Globus pallidus (tissue), 1 donor: ENCODE data around the gene MACROD2.
A peak's percentile ranks its signal among the peaks of the same experiment; 100 is the strongest.

Experiments used
- DNase-seq: peaks from one replicate; pipeline ENCODE4 v3.0.0-alpha.2; 2015; ENCODE audit warnings: low spot score

The MACROD2 gene

DNA sequence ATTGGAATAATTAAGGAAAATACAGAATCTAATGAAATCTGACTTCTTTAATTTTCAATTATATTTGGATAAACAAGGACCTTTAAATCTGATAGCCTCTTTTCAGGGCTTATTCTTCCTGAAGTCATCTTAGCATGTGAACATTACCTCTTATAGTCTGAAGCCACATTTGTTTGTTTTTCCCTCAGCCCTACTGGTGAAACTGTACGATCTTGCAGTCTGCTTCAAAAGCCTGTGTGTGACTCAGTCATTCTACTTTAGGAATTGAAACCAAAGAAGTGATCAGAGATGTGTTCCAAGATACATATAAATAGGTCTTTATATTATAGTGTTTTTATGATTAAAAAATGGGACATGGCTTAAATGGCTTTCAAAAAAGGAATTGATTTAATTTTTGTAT lies 67.5 kb downstream of the MACROD2 start:
- DNase-seq: no peak

DNA sequence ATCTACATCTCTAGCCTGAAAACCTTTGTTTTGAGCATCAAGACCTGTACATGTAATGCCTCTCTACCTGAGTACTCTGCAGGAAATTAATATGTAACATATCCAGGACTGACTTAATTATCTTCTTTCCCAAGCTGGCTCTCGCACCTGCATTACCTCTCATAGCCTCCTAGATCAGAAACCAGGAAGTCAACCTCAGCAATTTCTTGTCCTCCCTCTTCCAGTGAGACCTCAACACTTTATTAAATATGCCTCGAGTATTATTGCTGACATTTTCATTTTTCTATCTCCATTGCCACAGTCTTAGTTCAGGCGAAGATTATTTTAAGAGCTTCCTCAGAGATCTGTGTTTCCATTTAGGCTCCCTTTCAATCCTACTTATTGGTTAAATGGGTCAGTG lies 69.0 kb downstream of the MACROD2 start:
- DNase-seq: no peak

DNA sequence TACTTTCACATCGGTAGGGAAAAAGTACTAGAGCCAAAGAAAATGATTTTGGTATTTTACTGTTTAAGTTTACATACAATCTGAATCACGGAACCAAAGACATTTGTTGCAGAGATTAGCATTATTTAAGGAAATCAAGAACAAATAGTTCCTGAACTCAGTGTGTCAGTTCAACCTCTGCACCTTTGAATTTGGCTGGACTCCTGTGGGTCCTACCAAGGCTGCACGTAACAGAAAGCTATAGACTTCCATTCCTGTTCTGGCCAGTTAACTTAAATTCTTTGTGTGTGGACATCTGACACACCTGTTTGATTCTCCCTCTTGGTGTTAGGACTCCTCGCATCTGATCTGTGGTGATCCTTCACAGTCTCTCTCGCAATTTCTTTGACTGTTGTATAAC lies 69.6 kb downstream of the MACROD2 start:
- no peak for DNase-seq

DNA sequence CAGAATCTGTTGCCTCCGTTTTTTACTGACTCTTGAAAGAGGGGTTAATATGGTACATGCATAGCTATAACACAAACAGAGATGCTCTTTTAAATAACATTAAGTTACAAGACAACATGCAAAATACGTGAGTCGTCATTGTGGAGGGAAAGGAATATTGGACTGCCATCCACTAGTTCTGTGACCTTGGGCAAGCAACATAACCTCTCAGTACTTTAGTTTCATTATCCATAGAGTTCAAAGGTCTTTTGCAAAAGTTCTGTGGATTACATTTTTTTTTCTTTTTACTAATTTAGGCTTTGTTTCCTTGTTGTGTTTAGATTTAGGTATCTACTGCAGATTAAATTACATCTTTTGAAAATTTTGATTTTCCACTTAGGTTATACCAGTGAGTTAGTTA lies 70.5 kb downstream of the MACROD2 start:
- no peak for DNase-seq

DNA sequence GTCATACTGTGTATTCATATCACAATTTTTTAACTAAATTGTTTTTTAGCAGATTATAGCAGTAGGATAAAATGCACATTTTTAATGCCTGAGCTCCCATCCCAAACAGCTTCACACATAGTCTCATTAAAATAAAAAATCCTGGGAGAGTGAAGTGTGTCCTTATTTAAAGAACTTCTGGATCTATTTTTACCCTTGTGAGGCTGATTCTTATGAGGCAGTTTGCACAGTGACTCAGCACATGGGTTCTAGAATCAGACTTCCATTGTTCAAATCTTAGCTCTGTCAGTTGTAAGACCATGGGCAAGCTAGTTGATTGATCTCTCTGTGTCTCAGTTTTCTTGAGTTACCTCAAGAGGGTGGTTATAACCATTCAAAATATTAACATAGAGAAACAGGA lies 72.3 kb downstream of the MACROD2 start:
- DNase-seq: no peak

DNA sequence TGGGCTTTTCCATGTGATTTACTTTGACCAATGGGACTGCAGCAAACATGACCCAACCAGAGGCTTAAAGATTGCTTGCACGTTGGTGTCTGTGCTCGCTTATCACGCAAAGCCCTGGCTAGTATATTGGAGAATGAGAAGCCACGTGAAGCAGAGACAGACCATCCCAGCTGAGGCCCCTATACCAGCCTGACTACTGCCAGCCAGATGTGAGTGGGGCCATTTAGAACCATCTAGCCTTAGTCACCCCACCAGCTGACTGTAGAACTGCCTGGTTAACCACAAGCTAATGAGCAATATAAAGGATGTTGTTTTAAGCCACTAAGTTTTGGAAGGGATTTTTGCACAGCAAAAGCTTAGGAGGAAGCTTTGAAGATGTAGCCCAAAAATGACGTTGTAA lies 74.5 kb downstream of the MACROD2 start:
- no peak for DNase-seq

DNA sequence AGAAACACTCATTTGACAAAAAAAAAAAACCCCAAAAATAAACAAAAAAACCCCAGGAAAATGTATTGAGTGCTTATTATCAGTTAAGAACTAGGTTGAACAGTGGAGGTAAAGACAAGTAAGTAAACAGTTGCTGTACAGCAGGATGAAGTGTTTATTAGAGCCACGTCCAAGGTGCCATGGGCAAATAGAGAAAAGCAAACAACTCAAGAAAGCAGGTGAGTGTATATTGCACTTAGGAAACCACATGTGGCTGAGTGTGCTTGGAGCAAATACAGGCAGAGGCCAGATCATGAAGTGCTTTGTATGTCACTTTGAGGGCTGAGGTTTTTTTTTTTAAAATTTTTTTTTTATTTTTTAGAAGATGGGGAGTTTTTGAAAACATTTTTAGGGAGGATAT lies 98.3 kb downstream of the MACROD2 start:
- no peak for DNase-seq

DNA sequence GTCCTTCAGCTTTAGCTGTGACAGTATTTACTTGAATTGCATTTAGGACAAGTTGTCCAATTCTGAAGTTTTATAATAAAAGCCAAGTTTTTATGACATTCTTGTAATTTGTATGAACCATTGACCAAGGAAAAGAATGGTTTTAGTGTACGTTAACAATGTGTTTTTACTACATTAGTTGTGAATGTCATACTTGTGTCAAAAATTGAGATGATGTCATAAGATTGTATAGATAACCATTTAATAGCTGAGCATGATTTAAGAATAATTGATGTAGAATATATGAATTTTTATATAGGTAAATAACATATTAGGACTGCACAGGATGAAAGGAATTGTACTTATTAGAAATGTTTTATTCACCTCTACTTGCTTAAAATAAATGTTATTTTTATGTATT lies 102.9 kb downstream of the MACROD2 start:
- no peak for DNase-seq

DNA sequence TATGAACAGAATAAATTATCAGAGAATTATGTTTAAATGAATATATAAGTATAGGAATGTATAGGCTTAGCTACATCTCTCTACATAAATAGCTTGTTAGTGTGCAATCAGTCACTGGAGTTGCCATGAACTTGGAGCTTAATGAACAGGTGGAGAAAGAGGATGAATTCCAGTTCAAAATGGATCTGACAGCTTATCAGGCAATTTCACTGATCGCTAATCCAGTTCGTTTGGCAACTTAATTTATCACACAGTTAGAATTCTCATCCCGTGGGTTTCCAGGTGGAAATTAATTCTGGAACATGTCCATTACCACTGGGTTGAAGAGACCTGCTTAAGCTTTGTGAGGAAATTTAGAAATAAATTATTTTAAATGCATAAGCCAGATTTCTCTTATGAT lies 118.1 kb downstream of the MACROD2 start:
- no peak for DNase-seq

DNA sequence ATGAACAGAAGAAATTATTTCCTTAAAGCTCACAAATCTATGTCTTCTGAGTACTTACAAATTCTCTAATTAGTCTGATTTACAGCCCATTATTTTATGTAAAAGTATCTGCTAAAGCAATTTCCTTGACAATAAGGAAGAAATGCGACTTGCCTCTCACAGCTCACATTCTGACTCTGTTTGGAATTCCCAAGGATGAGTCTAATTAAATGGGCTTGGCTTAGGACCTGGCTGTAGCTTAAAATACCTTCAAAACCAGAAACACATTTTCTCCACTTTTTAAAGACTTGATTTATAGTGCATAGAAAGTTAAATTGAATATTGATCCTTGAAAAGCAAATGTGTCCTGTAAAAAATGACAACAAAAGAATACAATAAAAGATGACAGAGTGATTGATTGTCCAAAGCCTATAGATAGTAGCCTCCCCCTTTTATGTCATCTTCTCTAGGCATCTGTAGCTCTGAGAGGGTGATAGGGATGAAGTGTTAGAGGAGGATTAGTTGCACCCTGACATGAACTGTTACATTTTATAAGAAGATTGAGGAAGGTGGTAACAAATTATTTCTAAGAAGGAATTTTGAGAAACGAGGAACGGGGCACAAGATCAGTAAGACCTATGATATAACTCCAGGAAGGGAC lies 118.9 kb downstream of the MACROD2 start:
- no peak for DNase-seq

DNA sequence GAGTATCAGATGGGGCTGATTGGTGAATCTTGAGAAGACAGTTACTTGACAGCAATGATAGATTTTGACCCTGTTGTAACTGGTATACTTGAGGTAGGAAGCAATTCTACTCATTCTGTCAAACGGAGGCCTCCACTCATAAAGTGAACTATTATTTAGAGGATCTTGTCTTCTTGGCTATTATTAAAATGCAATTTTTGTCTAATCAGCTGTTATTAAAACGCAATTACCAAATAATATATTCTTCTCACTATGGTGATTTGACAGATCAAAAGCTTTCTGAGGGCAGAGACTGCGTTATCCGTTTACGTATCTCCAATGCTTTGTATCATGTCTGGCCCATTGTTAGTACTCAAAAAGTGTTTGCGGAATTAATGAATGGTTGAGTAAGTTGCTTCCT lies 120.7 kb downstream of the MACROD2 start:
- no peak for DNase-seq

DNA sequence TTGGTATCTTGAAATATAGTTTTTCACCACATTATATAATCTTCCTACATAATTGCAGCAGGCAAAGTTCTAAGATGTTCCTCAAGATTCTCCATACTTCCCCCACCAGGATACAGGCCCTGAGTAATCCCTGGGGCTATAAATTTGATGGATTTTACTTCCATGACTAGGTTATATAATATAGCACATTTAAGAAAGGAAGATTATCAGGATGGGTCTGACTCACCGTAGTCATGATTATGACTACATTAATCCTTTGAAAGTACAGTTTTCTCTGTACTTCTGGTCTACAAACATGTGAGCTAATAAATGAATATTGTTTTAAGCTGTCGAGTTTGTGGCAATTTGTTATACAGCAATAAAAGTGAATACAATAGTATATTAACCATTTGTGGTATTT lies 122.5 kb downstream of the MACROD2 start:
- no peak for DNase-seq

DNA sequence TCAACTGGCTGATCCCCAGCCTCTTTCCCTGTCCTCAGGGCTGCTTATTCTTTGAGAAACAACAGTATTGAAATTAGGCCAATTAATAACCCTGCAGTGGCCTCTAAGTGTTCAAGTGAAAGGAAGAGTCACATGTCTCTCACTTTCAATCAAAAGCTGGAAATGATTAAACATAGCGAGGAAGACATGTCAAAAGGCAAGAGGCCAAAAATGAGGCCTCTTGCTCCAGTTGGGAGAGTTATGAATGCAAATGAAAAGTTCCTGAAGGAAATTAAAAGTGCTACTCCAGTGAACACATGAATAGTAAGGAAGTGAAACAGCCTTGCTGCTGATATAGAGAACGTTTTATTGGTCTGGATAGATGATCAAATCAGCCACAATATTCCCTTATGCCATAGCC lies 131.5 kb downstream of the MACROD2 start:
- no peak for DNase-seq

DNA sequence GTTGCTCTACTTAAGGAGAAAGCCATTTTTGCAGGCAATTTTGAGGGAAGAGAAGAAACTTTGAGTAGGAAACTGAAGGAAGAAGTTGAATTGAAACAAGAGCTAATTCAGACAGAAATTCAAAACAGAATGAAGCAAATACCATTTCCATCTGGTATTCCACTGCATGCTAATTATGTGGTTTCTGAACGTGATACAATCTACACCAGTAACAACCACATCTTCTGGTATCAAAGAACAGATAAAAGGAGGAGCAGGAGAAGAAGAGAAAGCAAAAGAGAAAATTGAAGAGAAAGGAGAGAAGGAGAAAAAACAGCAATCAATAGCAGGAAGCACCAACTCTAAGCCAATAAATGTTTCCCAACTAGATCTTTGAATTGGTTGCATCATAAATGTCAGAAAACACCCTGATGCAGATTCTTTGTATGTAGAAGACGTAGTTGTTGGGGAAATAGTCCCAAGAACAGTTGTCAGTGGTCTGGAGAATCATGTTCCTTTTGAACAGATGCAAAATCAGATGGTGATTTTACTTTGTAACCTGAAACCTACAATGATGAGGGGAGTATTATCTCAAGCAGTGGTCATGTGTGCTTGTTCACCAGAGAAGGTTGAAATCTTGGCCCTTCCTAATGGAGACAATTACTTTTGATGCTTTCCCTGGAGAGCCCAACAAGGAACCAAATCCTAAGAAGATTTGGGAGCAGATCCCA lies 132.4 kb downstream of the MACROD2 start:
- DNase-seq: no peak

DNA sequence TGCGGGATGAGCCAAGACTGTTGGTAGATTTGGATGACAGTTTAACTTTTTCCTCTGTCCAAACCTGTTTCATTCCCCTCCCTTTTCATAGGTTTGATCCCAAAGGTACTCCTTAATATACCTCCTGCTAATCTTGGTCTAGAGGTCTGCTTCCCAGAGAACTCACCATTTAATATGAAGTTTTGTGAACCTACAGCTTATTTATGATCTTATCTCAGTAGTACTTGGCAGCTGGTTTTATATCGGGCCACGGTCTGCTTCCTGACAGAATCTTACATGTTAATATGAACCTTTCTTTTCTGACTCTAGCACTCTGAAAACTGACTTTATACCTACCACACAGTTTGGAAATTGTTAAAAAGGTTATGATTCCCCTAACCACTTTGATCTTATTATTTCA lies 138.7 kb downstream of the MACROD2 start:
- DNase-seq: no peak

DNA sequence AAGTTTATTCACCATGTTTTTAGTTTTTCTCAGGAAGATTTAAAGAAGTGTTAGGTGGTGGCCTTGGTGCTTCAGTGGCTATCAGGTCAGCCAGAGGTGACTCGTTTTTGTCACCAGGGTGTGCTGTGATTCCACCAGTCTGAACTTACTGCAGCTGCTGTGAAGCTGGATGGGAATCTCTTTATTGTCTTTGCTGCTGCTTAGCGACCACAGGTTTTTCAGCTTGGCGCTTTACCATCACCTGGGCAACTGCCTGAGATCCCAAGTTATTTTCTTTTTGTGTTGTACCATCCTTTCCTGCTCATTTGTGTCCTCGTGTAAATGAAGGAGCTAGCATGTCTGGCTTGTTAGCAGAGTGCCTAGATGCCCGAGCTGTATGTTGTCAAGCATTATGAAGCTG lies 146.9 kb downstream of the MACROD2 start:
- peak; percentile 38 for DNase-seq

DNA sequence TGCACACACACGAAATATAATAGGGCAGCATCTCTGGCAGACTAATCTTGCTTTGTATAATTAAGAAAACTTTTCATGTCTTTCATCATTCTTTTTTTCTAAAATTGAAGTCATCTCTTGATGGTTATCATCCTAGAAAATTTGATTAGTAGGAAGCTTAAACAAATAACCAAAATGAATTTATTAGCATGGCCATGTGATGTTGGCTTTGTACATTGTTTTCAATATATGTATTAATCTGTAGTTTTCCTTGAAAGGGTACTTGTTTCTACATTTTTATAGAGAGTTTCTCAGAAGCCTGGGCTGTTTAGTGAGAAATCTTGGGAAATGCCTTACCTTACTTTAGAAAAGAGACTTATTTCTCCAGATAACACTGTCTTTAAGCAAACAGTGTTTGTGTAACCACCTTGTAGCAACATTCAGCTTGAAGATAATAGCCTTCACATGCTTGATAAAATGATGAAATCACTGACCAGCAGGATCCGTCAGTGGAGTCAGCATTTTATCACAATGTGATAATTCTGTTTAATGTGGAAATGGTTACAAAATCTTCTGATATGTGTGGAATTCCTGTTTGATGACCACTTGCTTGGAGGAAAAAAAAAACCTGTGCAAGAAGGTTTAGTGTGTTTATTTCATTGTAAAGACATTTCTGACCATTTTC lies 147.8 kb downstream of the MACROD2 start:
- no peak for DNase-seq

DNA sequence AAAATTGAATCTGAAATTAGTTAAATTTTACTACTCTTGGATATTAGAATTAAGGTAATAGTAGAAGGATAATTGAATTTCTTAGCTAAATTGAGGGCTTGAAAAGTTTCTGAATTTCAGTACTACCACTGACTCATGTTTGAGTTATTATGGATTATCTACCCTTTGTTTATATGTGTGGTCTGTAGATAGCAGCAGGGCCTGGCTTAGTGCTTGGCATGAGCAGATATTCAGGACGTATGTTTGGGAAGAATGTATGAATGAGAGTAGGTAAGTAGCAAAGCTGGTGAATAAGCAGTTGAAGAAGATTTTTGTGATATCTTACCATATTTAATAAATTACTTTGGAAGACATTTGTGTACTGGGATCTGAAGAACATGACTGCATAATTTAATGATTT lies 152.7 kb downstream of the MACROD2 start:
- DNase-seq: no peak

DNA sequence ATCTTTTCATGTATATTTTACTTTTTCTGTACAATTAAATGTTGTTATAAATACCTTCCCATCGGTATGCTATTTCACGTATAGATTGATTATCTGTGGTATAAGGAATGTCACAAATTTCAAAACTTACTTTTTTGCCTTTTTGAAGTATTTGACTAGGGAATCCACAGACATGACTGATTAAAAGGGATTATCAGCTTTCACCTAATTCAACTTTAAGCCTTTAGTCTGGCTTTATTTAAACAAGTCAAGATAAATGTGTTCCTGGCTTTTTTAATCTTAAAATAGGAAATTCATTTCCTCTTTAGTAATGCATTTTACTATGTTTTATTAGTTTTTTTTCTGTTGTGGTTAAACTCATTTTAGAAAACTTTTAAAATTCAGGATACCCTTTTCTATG lies 160.0 kb downstream of the MACROD2 start:
- no peak for DNase-seq

DNA sequence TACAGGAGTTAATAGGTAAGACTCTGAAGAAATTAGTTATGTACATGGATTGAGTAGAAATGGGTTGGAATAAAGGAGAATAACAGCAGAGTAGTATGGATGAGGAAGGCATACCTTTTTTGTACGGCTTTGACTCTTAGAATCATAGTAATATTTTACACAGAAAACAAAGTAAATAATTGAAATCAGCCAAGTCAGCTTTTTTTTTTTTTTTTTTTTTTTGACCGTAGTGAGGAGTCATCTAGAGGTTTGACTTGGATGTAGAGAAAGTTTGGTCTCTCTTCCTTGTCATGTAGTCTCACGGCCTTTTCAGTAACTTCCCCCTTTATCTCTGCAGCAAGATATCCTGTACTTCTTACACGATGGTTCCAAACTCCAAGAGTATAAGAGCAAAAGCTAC lies 183.2 kb downstream of the MACROD2 start:
- DNase-seq: no peak

DNA sequence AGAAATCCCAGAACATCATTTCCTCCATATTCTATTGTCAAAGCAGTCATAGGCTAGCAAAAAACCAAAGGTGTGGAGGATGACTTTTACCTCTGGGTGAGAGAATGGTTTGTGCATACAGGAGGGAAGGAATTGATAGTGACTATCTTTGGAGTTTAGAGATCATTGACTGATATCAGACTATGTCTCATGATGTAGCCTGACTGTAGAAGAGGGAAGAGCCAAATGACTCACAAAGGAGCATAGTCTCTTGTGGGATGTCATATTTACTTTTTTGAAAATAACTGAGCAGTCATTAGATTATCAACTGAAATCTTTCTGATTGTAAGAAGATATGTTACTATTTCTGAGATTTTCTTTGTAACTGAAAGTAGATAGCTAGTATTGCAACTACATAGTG lies 183.6 kb downstream of the MACROD2 start:
- DNase-seq: no peak

DNA sequence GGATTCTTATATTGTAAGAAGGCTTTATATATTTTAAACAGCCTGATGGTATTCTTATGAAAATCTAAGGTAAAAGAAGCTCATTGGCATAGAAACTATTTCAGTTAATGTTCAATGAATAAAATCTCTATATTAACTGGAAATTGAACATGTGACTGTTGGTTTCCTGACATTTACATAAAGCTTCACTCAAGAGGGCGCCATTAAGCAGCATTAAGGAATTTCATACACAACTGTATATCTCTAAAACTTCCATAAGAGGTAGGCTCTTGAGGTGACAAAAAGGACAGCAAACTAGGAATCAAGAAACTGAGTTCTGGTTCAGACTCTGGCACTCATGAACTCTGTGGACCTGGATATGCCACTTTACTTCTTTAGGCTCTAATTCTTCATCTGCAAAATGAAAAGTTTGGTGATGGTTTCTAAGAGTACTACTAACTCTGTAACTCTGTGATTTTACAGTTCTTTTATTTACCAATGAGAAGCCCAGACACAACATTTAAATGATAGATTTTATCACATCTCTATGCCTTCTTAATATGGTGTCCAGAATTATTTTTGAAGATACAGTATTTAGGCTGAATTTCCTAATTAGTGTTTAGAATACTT lies 194.6 kb downstream of the MACROD2 start:
- peak; percentile 7 for DNase-seq

DNA sequence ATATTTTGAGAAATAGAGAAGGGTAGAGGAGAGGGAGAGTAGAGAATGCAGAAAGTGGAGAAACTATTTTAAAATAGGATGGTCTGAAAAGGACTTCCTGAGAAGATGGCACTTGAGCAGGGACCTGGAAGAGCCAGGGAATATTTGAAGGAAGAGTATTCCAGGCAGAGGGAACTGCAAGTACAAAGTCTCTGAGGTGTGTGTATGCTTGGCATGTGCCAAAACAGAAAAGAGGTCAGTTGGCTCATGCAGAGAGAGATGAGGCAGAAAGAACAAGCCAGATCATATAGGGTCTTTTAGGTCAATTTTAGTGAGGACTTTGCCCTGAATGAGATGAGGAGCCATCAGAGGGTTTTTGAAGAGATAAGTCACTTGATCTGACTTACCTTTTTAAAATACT lies 196.2 kb downstream of the MACROD2 start:
- DNase-seq: no peak
